NT2/D1 (cell line): Measurements from ENCODE around the gene DUS1L.

Source experiments
- SUZ12 ChIP-seq: IDR thresholded peaks from 2 replicates; pipeline ENCODE4 v1.6.1; 2011; ENCODE audit not compliant: insufficient read length, insufficient read depth; ENCODE audit errors: extremely low read depth
- YY1 ChIP-seq: IDR thresholded peaks from 2 replicates; pipeline ENCODE4 v1.6.1; 2011; ENCODE audit not compliant: insufficient read length, insufficient read depth

DNA sequence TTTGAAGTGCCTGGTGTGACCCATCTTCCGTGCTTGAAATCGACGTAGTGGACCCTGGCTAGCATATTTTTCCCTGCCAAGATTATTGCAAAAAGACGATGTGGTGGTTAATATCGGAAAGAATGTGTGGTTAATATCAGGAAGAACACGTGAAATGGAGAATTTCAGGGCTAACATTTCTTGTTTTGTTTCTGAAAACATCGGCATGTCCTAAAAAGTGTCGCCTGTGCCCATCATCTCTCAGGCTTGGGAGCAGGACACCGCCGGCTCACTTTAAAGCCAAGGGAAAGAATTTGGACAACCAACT lies 27.8 kb downstream of the DUS1L start:
- TF ChIP-seq YY1 (no peak), SUZ12 (no peak)
